ENCODE data around the gene PSMD12.
"Not testable (repeated sequence)": the region's sequence is repeated elsewhere in the genome, so short reads cannot be mapped to it uniquely, and the experiment has no call there.

The PSMD12 gene

DNA sequence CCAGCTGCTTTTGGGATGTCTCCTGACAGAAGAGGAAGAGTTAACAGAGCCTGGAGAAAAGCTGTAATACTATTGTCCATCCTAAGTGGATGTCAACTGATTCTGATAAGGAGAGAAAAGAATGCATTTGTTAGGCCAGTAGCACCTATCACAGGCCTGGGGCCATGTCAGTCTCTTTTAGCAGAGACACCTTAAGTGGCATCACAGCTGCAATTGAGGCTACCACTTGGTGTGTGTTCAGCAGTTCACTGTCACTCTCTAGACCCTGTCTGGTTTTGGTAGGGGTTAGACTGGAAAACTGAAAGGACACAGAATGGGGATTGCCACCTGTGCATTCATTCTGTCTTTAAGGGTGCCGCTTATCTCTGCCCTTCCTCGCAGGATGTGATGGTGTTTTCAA, 42.0 kb downstream of the PSMD12 start:
- DNase-seq, result no peak
- in situ Hi-C loops (cut with HindIII; ENCODE audit: low pct_ligation_motif_present, low pct_unique_long_range_greater_than_20kb, low sequenced_read_pairs), result no loop called here

DNA sequence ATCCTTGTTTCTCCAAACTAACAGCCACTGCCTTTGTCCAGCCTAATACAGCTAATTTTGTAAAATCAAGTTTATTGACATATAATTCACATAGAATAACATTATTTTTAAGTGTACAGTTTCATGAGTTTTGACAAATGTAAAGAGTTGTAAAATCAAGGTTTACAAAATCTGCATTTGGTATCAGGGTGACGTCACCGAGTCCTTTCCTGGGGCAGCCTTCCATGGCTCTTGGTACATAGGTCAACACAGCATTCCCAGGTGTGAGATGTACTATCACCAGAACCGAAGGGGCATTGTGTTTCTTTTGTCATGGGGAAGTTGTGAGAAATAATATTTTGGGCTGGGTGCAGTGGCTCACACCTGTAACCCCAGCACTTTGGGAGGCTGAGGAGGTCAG, 42.9 kb downstream of the PSMD12 start:
- no peak for DNase-seq
- in situ Hi-C loops (cut with HindIII; ENCODE audit: low pct_ligation_motif_present, low pct_unique_long_range_greater_than_20kb, low sequenced_read_pairs), result no loop called here

GRCh38 chr17:67322042-67322787, 44.2 kb downstream of the PSMD12 start:
- in situ Hi-C loops (cut with HindIII; ENCODE audit: low pct_ligation_motif_present, low pct_unique_long_range_greater_than_20kb, low sequenced_read_pairs), result no loop called here
- DNase-seq, result no peak

DNA sequence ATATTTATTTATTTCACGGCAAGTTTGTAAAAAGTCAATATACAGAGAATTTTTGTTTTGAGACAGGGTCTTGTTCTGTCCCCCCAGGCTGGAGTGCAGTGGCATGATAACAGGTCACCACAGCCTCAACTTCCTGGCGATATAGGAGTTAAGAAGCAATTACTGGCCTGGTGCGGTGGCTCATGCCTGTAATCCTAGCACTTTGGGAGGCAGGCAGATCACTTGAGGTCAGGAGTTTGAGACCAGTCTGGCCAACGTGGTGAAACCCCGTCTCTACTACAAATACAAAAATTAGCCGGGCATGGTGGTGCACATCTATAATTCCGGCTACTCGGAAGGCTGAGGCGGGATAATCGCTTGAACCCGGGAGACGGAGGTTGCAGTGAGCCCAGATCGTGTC, 44.9 kb downstream of the PSMD12 start:
- in situ Hi-C loops (cut with HindIII; ENCODE audit: low pct_ligation_motif_present, low pct_unique_long_range_greater_than_20kb, low sequenced_read_pairs); DNase-seq: not testable (repeated sequence)

- in situ Hi-C loops (cut with HindIII; ENCODE audit: low pct_ligation_motif_present, low pct_unique_long_range_greater_than_20kb, low sequenced_read_pairs), result no loop called here
Measured at GRCh38 chr17:67316781-67317180, 49.6 kb downstream of the PSMD12 start.

GRCh38 chr17:67315865-67316264, 50.5 kb downstream of the PSMD12 start:
- DNase-seq, result no peak
- in situ Hi-C loops (cut with HindIII; ENCODE audit: low pct_ligation_motif_present, low pct_unique_long_range_greater_than_20kb, low sequenced_read_pairs), result no loop called here

More at GRCh38 chr17:67316781-67317180, 49.6 kb downstream of the PSMD12 start:
- no peak for DNase-seq

- in situ Hi-C loops (cut with HindIII; ENCODE audit: low pct_ligation_motif_present, low pct_unique_long_range_greater_than_20kb, low sequenced_read_pairs), result no loop called here
- DNase-seq, result no peak
Measured at GRCh38 chr17:67312265-67312664, 54.1 kb downstream of the PSMD12 start.

DNA sequence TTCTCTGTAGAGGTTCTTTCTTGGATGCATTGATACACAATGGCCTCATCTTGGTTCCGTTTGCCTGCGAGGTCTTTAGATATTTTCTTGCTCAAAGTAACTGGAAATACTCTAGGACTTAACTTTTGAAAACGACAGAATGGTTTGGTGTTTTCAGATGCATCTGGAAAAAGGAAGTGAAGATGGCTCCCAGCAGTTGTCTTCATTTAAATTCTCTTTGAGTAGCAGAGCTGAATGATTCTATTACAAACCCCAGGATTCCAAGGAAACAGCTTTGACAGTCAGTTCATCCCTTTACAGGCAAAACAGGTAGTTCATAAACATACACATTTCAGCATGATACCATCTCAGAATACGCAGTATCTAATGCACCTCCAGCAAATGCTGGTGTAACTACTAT, 54.8 kb downstream of the PSMD12 start:
- no peak for DNase-seq
- in situ Hi-C loops (cut with HindIII; ENCODE audit: low pct_ligation_motif_present, low pct_unique_long_range_greater_than_20kb, low sequenced_read_pairs), result no loop called here

DNA sequence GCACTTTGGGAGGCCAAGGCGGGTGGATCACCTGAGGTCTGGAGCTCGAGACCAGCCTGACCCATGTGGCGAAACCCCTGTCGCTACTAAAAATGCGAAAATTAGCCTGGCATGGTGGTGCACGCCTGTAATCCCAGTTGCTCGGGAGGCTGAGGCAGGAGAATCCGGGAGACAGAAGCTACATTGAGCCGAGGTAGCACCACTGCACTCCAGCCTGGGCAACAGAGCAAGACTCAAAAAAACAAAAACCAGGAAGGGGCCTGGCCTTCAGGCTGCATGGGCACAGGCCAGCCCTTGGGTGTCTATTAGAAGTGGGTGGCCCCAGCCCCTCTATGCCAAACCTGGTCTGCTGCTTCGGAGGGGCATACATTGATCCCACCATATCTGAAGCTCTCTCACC, 56.0 kb downstream of the PSMD12 start:
- in situ Hi-C loops (cut with HindIII; ENCODE audit: low pct_ligation_motif_present, low pct_unique_long_range_greater_than_20kb, low sequenced_read_pairs), result no loop called here
- DNase-seq, result no peak

DNA sequence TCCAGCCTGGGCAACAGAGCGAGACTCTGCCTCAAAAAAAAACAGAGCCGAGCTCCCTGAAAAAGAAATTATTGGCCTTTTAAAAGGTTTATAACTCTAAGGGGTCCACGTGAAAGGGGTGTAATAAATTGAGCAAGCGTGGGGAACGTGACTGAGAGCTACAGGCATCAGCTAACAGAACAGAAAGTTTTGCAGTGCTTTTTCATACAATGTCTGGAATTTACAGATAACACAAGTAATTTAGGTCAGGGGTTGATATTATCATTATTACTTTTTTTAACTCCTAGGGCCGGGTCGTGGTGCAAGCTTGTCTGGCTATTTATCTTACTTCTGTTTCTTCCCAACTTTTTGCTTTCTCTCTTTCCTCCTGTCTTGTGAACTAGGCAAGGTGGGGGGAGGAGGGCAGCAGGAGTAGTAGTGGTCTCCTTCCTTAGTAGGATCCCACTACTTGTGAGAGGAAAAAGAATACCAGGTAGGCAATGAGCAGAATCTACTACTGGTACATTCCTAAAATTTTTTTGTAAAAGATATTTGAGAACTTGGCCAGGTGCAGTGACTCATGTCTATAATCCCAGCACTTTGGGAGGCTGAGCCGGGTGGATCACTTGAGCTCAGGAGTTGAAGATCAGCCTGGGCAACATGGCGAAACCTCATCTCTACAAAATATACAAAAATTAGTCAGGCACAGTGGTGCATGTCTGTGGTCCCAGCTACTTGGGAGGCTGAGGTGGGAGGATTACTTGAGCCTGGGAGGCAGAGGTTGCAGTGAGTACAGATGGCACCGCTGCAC, 60.7 kb downstream of the PSMD12 start:
- DNase-seq; in situ Hi-C loops (cut with HindIII; ENCODE audit: low pct_ligation_motif_present, low pct_unique_long_range_greater_than_20kb, low sequenced_read_pairs): not testable (repeated sequence)

- DNase-seq, result no peak
- in situ Hi-C loops (cut with HindIII; ENCODE audit: low pct_ligation_motif_present, low pct_unique_long_range_greater_than_20kb, low sequenced_read_pairs), result no loop called here
Measured at GRCh38 chr17:67297454-67297960, 68.9 kb downstream of the PSMD12 start.

DNA sequence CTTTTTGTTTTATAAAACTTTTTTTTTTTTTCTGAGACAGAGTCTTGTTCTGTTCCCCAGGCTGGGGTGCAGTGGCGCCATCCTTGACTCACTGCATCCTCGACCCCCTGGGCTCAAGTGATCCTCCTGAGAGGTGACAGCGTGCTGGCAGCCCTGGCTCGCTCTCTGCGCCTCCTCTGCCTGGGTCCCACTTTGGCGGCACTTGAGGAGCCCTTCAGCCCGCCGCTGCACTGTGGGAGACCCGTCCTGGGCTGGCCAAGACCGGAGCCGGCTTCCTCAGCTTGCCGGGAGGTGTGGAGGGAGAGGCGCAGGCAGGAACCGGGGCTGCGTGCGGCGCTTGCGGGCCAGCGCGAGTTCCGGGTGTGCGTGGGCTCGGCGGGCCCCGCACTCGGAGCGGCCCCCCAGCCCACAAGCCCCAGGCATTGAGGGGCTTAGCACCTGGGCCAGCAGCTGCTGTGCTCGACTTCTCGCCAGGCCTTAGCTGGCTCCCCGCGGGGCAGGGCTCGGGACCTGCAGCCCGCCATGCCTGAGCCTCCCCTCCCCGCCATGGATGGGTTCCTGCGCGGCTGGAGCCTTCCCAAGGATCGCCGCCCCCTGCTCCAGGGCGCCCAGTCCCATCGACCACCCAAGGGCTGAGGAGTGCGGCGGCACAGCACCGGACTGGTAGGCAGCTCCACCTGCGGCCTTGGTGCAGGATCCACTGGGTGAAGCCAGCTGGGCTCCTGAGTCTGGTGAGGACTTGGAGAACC, 71.8 kb downstream of the PSMD12 start:
- in situ Hi-C loops (cut with HindIII; ENCODE audit: low pct_ligation_motif_present, low pct_unique_long_range_greater_than_20kb, low sequenced_read_pairs), result no loop called here

GRCh38 chr17:67293251-67294203, 72.8 kb downstream of the PSMD12 start:
- in situ Hi-C loops (cut with HindIII; ENCODE audit: low pct_ligation_motif_present, low pct_unique_long_range_greater_than_20kb, low sequenced_read_pairs), result no loop called here
- DNase-seq, result peak; percentile 70

More for the DNA sequence above, 71.8 kb downstream of the PSMD12 start:
- no peak for DNase-seq

GRCh38 chr17:67290711-67291291, 75.6 kb downstream of the PSMD12 start:
- in situ Hi-C loops (cut with HindIII; ENCODE audit: low pct_ligation_motif_present, low pct_unique_long_range_greater_than_20kb, low sequenced_read_pairs), result no loop called here
- DNase-seq, result no peak

- DNase-seq, result no peak
- in situ Hi-C loops (cut with HindIII; ENCODE audit: low pct_ligation_motif_present, low pct_unique_long_range_greater_than_20kb, low sequenced_read_pairs), result no loop called here
Measured at GRCh38 chr17:67290244-67290643, 76.1 kb downstream of the PSMD12 start.

GRCh38 chr17:67289181-67289876, 77.0 kb downstream of the PSMD12 start:
- no peak for DNase-seq
- in situ Hi-C loops (cut with HindIII; ENCODE audit: low pct_ligation_motif_present, low pct_unique_long_range_greater_than_20kb, low sequenced_read_pairs), result no loop called here

All from ACHN (cell line).